Sigmoid colon (tissue), 7 donors: Measurements from ENCODE around the gene DPM2. TPM values are rescaled to one million over a fixed set of nuclear protein-coding genes. Genes with fewer than 3 reads are reported as not detected.

Experiments
- DNase-seq: peaks from one replicate; pipeline ENCODE4 v3.0.0-alpha.2; 2019
- H3K27ac ChIP-seq, 4 donors: fragments of 200-600 bp; sonication (generic); one replicate each; pipeline ENCODE4 v1.5.1; 2016 to 2019; ENCODE audit warnings: mild to moderate bottlenecking in 1 of 4
- H3K27me3 ChIP-seq, 3 donors: fragments of 200-600 bp; sonication (generic); one replicate each; pipeline ENCODE4 v1.5.1; 2019; ENCODE audit warnings: mild to moderate bottlenecking in 1 of 3
- H3K36me3 ChIP-seq, 4 donors: fragments of 200-600 bp; sonication (generic); one replicate each; pipeline ENCODE4 v1.5.1; 2016 to 2019
- H3K4me1 ChIP-seq, 4 donors: fragments of 200-600 bp; sonication (generic); one replicate each; pipeline ENCODE4 v1.5.1; 2017 to 2019
- H3K4me3 ChIP-seq, 4 donors: fragments of 200-600 bp; sonication (generic); one replicate each; pipeline ENCODE4 v1.5.1; 2017 to 2019; ENCODE audit warnings: mild to moderate bottlenecking in 2 of 4, moderate library complexity in 1 of 4
- H3K9me3 ChIP-seq, 4 donors: fragments of 200-600 bp in 3 of 4; sonication (generic) in 3 of 4; one replicate each; pipeline versions ENCODE4 v1.5.1 to v1.6.1; 2013 to 2019
- EP300 ChIP-seq, 4 donors: sonication (generic); formaldehyde crosslinking; IDR thresholded peaks; one replicate each; pipeline ENCODE4 v1.6.1; 2017; ENCODE audit warnings: antibody characterized with exemption in 4 of 4
- POLR2A ChIP-seq, 2 donors: fragments of 450-650 bp; IDR thresholded peaks; one replicate each; pipeline ENCODE4 v1.6.1; 2016; ENCODE audit warnings: antibody characterized with exemption in 2 of 2, mild to moderate bottlenecking in 2 of 2, moderate library complexity in 2 of 2
- POLR2AphosphoS5 ChIP-seq, 4 donors: sonication (generic); formaldehyde crosslinking; IDR thresholded peaks; one replicate each; pipeline ENCODE4 v1.6.1; 2017; ENCODE audit warnings: antibody characterized with exemption in 4 of 4
- WGBS, 2 donors: extraction: QIAGEN DNeasy Blood & Tissue Kit; methylation state at CpG; one replicate each; pipeline ENCODE4 v1.1.7; 2013; 5-methylcytosine and 5-hydroxymethylcytosine counted together
- intact Hi-C: fragments of 100-400 bp; cut with DNase I; formaldehyde crosslinking; loops from one replicate; pipeline ENCODE4 v1.15.1; 2023
- polyA plus RNA-seq, 3 donors: library from polyadenylated mRNA; stranded (reverse); fragments of 200-250 nt; gene quantifications; one replicate each; pipeline ENCODE4 v1.2.3, GENCODE V29; 2013
- total RNA-seq, 4 donors: library from RNA; depleted of rRNA; stranded (reverse); fragments of >200 nt; gene quantifications; one replicate each; pipeline ENCODE4 v1.1.0, GENCODE V29; 2016
- TF ChIP-seq, protein P1 (sequence below), 4 experiments: fragments of 450-650 bp in 3 of 4; fragments of 200-600 bp in 1 of 4; IDR thresholded peaks; one replicate each; pipeline ENCODE4 v1.5.1; 2016 to 2019; ENCODE audit warnings: antibody characterized with exemption in 4 of 4, mild to moderate bottlenecking in 3 of 4, moderate library complexity in 2 of 4
- donor health status: healthy with polysubstance abuse.
- donor health status: Bipolar disorder and iron deficiency.
- donor health status: healthy.

The DPM2 gene
- total and polyA plus RNA-seq, 7 donors: 6.0 to 41.9 (median 11.9) TPM

DNA sequence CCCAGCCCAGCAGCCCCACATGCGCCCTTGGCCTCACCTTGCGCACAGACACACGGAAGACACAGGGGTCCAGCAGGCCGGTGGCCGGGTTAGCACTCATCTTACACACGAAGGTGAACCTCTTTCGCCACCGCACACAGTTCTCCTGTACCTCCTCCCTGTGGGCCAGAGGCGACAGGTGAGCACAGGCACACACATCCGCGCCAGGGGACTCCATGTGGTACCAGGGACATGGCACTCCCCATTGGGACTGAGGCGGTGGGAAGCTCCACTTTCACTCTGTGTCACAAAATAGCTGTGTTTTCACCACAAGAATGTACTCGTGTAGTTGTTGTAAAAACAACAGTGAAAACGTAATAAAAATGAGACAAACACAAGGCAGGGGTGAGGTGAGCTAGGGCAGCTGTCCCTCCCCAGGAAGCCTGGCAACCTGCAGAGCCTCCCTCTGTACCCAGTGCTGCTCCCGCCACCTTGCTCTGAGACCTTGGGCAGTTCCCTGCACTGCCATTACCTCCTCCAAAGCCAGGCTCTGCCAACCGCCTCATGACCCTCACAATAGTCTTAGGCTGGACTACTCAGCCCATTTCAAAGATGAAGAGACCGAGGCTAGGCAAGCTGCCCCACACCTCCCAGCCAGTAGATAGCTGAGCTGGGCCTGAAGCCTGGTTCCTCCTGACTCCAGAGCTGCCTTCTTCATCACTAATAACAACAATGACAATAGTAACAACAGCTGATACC, 16.3 kb upstream of the DPM2 start:
- H3K4me1 ChIP-seq: peaks cover 0 to 66% (median 57%) of the 10 kb centered on the region in 4 donors
- H3K27ac ChIP-seq: peak overlapping the region; percentile 48 to 84 (median 76)
- no peaks in the 10 kb centered on the region for H3K36me3 ChIP-seq
- no peak for DNase-seq
- no peaks in the 10 kb centered on the region for H3K9me3 ChIP-seq
- no peak for TF ChIP-seq POLR2A (IDR thresholded peaks at IDR 0.05)
- TF ChIP-seq POLR2AphosphoS5 (IDR thresholded peaks at IDR 0.05): no peak
- no peak for TF ChIP-seq EP300 (IDR thresholded peaks at IDR 0.05)
- TF ChIP-seq, protein P1, sequence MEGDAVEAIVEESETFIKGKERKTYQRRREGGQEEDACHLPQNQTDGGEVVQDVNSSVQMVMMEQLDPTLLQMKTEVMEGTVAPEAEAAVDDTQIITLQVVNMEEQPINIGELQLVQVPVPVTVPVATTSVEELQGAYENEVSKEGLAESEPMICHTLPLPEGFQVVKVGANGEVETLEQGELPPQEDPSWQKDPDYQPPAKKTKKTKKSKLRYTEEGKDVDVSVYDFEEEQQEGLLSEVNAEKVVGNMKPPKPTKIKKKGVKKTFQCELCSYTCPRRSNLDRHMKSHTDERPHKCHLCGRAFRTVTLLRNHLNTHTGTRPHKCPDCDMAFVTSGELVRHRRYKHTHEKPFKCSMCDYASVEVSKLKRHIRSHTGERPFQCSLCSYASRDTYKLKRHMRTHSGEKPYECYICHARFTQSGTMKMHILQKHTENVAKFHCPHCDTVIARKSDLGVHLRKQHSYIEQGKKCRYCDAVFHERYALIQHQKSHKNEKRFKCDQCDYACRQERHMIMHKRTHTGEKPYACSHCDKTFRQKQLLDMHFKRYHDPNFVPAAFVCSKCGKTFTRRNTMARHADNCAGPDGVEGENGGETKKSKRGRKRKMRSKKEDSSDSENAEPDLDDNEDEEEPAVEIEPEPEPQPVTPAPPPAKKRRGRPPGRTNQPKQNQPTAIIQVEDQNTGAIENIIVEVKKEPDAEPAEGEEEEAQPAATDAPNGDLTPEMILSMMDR (IDR thresholded peaks at IDR 0.05): no peak
- no peak overlapping the region for H3K4me3 ChIP-seq
- WGBS, 2 donors: 73 to 83% methylated on average over 17 of the region's 17 CpGs
- intact Hi-C loops: no loop called here
- no peaks in the 10 kb centered on the region for H3K27me3 ChIP-seq

DNA sequence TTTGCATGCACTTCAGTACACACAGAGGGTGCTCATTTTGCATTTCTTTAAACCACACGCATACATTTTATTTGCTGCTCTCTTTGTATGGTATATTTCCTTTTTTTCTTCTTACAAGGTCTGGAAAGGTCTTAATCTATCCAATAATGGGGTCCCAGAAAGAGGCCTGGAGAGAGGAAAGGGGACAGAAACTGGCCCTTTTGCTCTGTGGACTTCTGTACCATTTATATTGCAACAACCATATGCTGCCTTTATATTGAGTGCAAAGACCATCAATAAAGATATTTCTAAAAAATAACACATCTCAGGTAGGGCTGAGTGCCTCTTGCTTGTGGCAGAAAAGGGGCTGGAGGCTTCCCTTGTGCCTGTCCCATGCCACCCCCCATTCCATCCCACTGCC, 15.5 kb upstream of the DPM2 start:
- no peaks in the 10 kb centered on the region for H3K27me3 ChIP-seq
- peaks cover 0 to 66% (median 57%) of the 10 kb centered on the region in 4 donors for H3K4me1 ChIP-seq
- H3K9me3 ChIP-seq: no peaks in the 10 kb centered on the region
- peaks cover 0 to under 1% (median 0%) of the 10 kb centered on the region in 4 donors for H3K36me3 ChIP-seq
- H3K27ac ChIP-seq: peak overlapping the region in 3 of 4 donors; percentile 75 to 84 (median 78)
- 90 to 95% methylated on average over 1 of the region's 1 CpG for WGBS, 2 donors
- DNase-seq: no peak
- TF ChIP-seq POLR2AphosphoS5 (IDR thresholded peaks at IDR 0.05) (no peak), POLR2A (IDR thresholded peaks at IDR 0.05) (no peak), EP300 (IDR thresholded peaks at IDR 0.05) (no peak)
- TF ChIP-seq, protein P1 (IDR thresholded peaks at IDR 0.05): no peak
- intact Hi-C loops: no loop called here
- no peak overlapping the region for H3K4me3 ChIP-seq

DNA sequence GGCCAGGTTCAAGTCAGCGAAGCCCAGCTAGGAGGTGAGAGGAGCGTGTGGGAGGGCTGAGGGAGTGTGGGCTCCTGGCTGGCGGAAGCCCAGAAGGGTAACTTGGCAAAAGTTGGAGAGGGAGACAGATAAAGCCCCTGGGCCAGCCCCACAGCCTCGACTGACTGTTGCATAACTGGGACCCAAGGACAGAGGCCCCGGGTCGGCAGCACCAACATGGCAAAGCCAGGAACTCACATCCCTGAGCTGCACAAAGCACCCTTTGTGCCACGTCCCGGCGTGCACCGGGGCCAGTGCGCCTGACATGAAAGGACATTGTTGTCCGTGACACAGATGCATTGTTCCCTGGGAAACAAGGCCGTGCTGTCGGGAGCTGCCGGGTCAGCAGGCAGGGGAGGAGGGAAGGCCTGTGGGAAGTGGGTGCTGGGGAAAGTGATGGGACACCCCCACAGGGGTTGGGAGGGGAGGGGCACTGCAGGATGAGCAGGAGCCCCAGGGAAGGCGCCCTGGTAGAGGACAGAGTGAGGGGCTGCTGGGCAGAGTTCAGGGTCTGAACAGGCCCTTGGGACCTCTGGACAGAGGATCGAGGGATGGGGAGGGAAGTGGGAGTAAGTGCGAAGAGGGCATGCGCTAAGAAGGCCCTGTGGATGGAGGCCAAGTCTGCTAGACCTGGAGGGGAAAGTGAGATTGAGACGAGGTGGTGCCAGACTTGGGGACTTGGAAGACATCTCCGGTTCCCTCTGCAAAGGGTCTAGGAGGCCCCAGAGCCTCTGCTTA, 13.0 kb upstream of the DPM2 start:
- H3K9me3 ChIP-seq: no peaks in the 10 kb centered on the region
- TF ChIP-seq EP300 (IDR thresholded peaks at IDR 0.05) (no peak), POLR2A (IDR thresholded peaks at IDR 0.05) (no peak), POLR2AphosphoS5 (IDR thresholded peaks at IDR 0.05) (peak; percentile 26 to 66 (median 56))
- H3K27ac ChIP-seq: peak overlapping the region; percentile 49 to 66 (median 54)
- H3K27me3 ChIP-seq: no peaks in the 10 kb centered on the region
- peaks cover 0 to 10% (median 3%) of the 10 kb centered on the region in 4 donors for H3K36me3 ChIP-seq
- WGBS, 2 donors: 46 to 72% methylated on average over 21 of the region's 21 CpGs
- peaks cover 0 to 75% (median 64%) of the 10 kb centered on the region in 4 donors for H3K4me1 ChIP-seq
- DNase-seq: peak; percentile 82
- no peak overlapping the region for H3K4me3 ChIP-seq
- intact Hi-C loops: no loop called here

DNA sequence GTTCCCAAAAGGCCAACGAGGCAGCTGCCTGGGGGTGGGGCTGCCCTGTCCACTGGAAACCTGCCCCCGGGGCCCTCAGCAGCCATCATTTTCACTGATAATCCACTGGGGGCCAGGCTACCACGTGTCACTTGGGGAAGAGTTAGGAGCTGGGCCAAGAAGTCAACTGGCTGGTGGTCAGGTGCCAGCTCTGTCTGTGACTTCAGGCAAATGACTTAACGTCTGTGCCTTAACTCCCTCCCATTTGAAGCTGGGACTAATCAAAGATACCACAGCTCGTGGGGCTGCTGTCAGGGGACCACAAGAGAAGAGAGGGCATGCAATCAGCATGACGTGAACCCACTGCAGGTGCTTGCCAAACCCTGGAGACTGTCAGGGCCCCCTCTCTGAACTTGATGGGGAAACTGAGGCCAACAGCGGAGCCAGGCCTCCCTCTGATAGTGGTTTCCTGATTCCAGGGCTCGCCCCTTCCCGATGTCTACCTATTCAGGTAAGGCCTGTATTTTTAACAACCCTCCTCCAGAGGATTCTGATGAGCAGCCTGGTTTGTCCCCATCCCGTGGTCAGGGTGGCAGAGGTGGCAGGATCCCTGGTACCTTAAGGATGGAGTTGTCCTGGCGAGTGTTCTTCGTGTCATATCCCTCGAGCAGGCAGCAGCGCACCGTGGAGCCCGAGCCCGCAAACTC, 12.3 kb upstream of the DPM2 start:
- DNase-seq: no peak
- intact Hi-C loops: no loop called here
- H3K36me3 ChIP-seq: peaks cover 3 to 17% (median 8%) of the 10 kb centered on the region in 4 donors
- H3K27me3 ChIP-seq: no peaks in the 10 kb centered on the region
- peaks cover 0 to 68% (median 60%) of the 10 kb centered on the region in 4 donors for H3K4me1 ChIP-seq
- H3K27ac ChIP-seq: peak overlapping the region; percentile 33 to 66 (median 54)
- 81 to 84% methylated on average over 17 of the region's 17 CpGs for WGBS, 2 donors
- H3K4me3 ChIP-seq: peak overlapping the region in 1 of 4 donors; percentile 11
- TF ChIP-seq EP300 (IDR thresholded peaks at IDR 0.05) (no peak), POLR2AphosphoS5 (IDR thresholded peaks at IDR 0.05) (no peak), POLR2A (IDR thresholded peaks at IDR 0.05) (no peak)
- TF ChIP-seq, protein P1 (IDR thresholded peaks at IDR 0.05): no peak
- no peaks in the 10 kb centered on the region for H3K9me3 ChIP-seq
